Measurements from ENCODE around the gene OSR1.
"Not testable (repeated sequence)": the region's sequence is repeated elsewhere in the genome, so short reads cannot be mapped to it uniquely, and the experiment has no call there.

Gene OSR1

GRCh38 chr2:19330436-19330835, 28.0 kb downstream of the OSR1 start:
- no peak for DNase-seq

DNA sequence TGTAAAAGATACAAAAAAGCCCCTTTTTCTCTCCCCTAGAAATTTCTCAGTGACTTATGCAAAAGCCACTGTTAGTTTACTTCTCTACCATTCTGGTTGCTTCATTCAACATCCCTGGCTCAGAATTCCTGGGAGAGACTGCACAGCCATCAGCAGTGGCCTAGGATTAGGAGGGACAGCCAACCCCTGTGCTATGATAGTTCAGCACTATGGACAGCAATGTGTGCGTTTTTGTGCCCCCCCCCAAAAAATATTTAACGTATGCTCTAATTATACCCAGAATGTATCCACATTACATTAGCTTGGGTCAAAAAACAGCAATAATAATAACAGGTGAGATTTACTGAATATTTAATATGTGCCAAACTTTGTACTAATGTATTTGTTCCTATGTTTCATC, 29.0 kb downstream of the OSR1 start:
- no peak for DNase-seq

DNA sequence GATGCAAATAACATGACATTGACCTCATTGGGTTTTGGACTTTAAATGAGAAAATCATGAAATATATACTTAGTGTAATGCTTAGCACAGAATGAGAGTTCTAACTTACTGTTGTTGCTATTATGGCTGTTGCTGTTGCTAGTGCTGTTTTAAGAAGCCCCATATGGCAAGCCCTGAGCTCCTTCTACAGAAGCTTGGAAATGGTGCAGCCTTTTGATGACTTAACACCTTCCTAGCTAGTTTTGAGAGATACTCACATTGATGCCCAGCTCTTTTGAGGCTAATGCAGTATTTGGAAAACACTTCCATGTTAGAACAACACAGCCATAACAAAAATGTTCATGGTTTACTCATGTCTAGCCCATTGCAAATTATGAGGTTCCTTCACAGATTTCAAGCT, 30.9 kb downstream of the OSR1 start:
- DNase-seq, result no peak

GRCh38 chr2:19321946-19322345, 36.5 kb downstream of the OSR1 start:
- DNase-seq, result no peak

GRCh38 chr2:19320813-19321212, 37.6 kb downstream of the OSR1 start:
- no peak for DNase-seq

GRCh38 chr2:19319698-19320097, 38.7 kb downstream of the OSR1 start:
- no peak for DNase-seq

DNA sequence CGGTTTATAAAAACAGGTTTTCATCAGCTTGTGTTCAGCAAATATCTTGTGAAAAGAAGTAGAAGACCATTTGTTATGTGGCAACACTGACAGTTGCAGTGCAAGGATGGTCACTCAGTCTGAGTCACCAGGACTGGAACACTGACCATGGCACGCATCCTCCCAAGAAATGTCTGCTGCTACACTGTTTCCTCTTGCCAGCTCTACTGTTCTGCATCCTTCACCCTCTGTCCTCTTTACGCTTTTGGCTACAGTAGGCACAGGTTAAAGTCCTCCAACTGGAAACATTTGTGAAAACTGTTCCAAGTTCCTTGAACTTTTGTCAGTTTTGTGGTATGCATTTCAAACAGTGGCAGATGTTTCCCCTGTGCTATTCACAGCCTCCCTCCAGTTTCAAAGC, 39.4 kb downstream of the OSR1 start:
- no peak for DNase-seq

DNA sequence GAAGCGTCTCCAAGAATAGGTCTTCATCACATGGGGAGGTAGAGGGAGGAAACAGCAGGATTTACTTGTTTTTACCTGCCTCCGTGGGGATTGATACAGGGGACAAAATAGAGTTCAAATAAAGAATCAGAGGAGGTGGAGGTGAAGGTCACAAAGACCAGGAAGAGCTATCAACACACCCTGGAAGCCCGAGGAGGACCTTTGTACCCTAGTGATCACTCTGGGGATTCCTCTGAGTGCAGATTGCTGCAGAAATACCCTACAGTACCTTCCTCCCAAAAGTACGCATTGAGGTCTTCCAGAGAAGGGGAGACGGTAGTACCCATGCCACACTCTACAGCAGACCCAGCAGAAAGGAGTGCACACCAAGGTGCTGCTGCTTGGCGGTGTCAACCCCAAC, 44.9 kb downstream of the OSR1 start:
- no peak for DNase-seq

- no peak for DNase-seq
Observed at GRCh38 chr2:19312949-19313348, 45.5 kb downstream of the OSR1 start.

DNA sequence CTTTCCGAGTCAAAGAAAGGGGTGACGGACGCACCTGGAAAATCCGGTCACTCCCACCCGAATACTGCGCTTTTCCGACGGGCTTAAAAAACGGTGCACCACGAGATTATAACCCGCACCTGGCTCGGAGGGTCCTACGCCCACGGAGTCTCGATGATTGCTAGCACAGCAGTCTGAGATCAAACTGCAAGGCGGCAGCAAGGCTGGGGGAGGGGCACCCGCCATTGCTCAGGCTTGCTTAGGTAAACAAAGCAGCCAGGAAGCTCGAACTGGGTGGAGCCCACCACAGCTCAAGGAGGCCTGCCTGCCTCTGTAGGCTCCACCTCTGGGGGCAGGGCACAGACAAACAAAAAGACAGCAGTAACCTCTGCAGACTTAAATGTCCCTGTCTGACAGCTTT, 52.4 kb downstream of the OSR1 start:
- not testable (repeated sequence) for DNase-seq

DNA sequence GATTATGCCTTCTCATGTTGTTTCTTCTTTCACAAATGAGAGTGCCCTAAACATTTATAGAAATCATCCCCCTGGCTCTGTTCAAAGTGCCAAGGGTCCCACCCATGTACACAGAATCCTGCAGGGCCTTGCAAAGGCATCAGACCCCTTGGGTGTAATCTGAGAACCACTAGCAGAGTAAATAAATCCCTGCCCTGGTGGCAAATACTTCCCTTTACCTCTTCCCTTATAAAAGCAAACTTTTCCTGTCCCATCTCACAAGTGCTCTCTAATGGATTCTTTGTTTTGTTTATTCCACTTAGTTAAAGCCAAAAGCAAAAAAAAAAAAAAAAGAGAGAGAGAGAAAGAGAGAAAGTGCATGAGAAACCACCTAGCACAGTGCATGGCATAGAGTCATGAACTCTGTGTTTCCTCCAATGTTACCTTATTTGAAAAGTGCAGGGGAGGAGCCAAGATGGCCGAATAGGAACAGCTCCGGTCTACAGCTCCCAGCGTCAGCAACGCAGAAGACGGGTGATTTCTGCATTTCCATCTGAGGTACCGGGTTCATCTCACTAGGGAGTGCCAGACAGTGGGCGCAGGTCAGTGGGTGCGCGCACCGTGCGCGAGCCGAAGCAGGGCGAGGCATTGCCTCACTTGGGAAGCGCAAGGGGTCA, 52.9 kb downstream of the OSR1 start:
- not testable (repeated sequence) for DNase-seq

DNA sequence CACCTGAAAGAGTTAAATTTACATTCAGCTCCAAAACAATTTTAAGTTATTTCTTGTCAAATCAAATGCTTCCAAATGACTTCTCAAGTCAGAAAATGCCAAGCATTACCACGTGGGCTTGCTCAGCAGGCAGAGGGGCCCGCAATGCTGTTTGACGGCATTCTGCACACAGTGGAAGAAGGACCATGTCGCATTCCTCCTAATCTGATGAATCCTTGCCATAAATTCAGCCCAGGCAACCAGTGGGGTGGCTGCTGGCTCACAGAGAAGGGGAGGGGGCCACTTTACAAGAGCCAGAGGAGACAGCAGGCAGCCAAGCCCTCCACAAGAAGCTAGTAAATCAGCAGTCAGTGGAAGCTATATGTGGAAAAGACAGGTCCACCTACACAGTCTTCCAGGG, 56.7 kb downstream of the OSR1 start:
- DNase-seq, result no peak

All from CD4-positive, alpha-beta T cell treated with Interleukin-21 for 1 hour (primary cell).